Natural killer cell treated with Interleukin-12 subunit alpha and Interleukin-12 subunit beta and Interleukin-15 and Interleukin-18, amount 100 ng/mL, for 72 hours (primary cell): Measurements from ENCODE around the gene VASP. TPM values are rescaled to one million over a fixed set of nuclear protein-coding genes. Genes with fewer than 3 reads are reported as not detected.

Experiments used
- ATAC-seq, 2 donors: fragments of 150-1000 bp; cut with Tn5 transposase in 1 of 2; sonication (Bioruptor Pico), chemical (Tn5 transposase) in 1 of 2; 2 replicates each; pipeline ENCODE4 v1.10.0; 2021
- DNase-seq: peaks from one replicate; pipeline ENCODE4 v3.0.0; 2022; ENCODE audit warnings: low spot score
- H3K27ac Mint-ChIP-seq, 2 donors: 1 replicate in 1 of 2; 2 replicates in 1 of 2; pipeline ENCODE4 v1.8.0; 2022; ENCODE audit warnings: mixed read lengths in 2 of 2, mild to moderate bottlenecking in 1 of 2, moderate library complexity in 1 of 2
- H3K27me3 Mint-ChIP-seq, 2 donors: 1 replicate in 1 of 2; 2 replicates in 1 of 2; pipeline ENCODE4 v1.8.0; 2022; ENCODE audit warnings: mixed read lengths in 2 of 2
- H3K36me3 Mint-ChIP-seq: one replicate; pipeline ENCODE4 v1.8.0; 2022; ENCODE audit warnings: mixed read lengths
- H3K4me1 Mint-ChIP-seq, 2 donors: 1 replicate in 1 of 2; 2 replicates in 1 of 2; pipeline ENCODE4 v1.8.0; 2022; ENCODE audit warnings: low read depth in 2 of 2, mixed read lengths in 2 of 2, mild to moderate bottlenecking in 1 of 2
- H3K4me3 Mint-ChIP-seq: one replicate; pipeline ENCODE4 v1.8.0; 2022; ENCODE audit warnings: mixed read lengths
- H3K9me3 Mint-ChIP-seq: 2 replicates; pipeline ENCODE4 v1.8.0; 2022; ENCODE audit warnings: mixed read lengths
- total RNA-seq, 2 donors: library from RNA; stranded (reverse); gene quantifications; one replicate each; pipeline ENCODE4 v1.2.3, GENCODE V29; 2022

VASP gene
- total RNA-seq, 2 donors from 2014 or later, result 447 to 589 TPM

DNA sequence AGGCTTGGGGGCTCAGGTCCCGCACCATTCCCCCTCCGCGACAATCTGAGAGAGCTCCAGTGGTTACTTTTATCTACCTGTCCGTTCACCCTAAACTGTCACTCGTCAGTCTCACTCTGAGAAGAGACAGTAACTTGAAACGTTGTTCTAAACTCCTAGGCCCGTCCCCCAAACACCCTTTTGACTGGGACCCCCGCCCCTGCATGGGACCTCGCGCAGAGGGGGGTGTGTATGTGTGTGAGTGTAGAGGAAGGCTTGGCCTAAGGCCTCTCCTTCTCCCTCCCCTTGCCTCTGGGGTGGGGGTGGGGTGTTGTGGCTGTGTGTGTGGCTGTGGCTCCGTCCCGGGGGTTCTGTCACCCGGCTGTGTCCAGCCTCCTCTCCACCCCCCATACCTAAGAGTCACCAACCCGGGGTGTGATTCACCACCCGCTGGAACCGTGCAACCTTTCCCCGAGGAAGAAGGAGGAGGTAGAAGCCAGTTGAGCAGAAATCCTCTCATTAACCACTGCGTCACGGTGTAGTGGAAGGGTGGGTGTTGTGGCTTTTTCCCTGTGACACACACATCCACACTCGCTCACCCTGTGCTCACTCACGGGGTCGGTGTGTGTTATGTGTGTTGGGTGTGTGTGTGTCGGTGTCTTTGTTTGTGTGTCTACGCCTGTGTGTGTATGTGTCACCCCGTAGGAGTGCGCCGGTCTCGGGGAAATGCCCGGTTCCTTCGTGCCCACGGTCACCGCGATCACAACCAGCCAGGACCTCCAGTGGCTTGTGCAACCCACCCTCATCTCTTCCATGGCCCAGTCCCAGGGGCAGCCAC lies 37.1 kb upstream of the VASP start:
- H3K4me3 Mint-ChIP-seq, result peak overlapping the region; percentile 93
- DNase-seq, result no peak
- peak overlapping the region; percentile 90 to 93 for H3K27ac Mint-ChIP-seq
- H3K4me1 Mint-ChIP-seq, result peaks cover 39 to 46% of the 10 kb centered on the region in 2 donors
- peaks cover 6 to 7% of the 10 kb centered on the region in 2 donors for H3K27me3 Mint-ChIP-seq
- no peak for ATAC-seq
- H3K9me3 Mint-ChIP-seq, result no peaks in the 10 kb centered on the region
- peaks cover 5% of the 10 kb centered on the region for H3K36me3 Mint-ChIP-seq

- ATAC-seq (no peak), DNase-seq (no peak)
- H3K4me3 Mint-ChIP-seq, result peak overlapping the region; percentile 93
- H3K27ac Mint-ChIP-seq, result peak overlapping the region in 1 of 2 donors; percentile 90
- peaks cover 45 to 50% of the 10 kb centered on the region in 2 donors for H3K4me1 Mint-ChIP-seq
- peaks cover 6 to 7% of the 10 kb centered on the region in 2 donors for H3K27me3 Mint-ChIP-seq
- H3K9me3 Mint-ChIP-seq, result no peaks in the 10 kb centered on the region
- peaks cover 5% of the 10 kb centered on the region for H3K36me3 Mint-ChIP-seq
Measured at GRCh38 chr19:45470762-45471081, 36.6 kb upstream of the VASP start.

DNA sequence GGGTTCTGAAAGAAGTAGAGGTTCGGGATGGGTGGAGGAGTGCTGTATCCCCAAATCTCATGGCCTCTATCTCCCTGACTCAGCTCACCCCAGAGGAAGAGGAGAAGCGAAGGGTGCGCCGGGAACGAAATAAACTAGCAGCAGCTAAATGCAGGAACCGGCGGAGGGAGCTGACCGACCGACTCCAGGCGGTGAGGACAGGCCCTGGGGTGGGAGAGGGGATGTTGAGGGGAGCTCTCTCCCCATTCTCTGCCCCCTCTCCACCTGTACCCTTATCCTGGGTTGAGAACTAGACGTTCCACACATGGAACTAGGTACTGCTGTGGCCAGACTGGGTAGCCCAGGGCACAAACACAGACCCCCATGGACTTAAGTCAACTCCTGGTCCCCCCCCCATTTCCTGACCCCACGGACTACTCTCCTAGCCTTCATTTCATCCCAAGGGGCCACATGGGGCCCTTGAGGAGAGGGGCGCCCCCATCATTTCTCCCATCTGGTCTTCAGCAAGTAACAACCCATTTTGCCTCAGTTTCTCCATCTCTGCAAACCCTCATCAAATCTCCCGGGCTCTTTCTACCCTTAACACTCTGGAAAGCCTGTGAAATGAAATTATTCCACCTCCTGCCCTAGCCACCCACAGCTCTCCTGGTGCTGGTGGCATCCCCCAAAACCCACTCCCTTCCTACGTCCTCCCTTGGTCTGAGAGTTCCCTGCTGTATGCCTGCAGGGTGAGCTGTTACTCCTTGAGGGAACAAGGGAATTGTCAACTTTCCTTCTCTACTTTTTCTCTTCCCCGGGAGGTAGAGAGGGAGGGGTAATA lies 36.0 kb upstream of the VASP start:
- Mint-ChIP-seq H3K27ac (peak overlapping the region; percentile 21 to 30), H3K4me1 (peaks cover 48 to 52% of the 10 kb centered on the region in 2 donors), H3K9me3 (no peaks in the 10 kb centered on the region), H3K4me3 (peak overlapping the region; percentile 30), H3K27me3 (peaks cover 6 to 7% of the 10 kb centered on the region in 2 donors), H3K36me3 (peaks cover 5% of the 10 kb centered on the region)
- no peak for ATAC-seq
- no peak for DNase-seq

DNA sequence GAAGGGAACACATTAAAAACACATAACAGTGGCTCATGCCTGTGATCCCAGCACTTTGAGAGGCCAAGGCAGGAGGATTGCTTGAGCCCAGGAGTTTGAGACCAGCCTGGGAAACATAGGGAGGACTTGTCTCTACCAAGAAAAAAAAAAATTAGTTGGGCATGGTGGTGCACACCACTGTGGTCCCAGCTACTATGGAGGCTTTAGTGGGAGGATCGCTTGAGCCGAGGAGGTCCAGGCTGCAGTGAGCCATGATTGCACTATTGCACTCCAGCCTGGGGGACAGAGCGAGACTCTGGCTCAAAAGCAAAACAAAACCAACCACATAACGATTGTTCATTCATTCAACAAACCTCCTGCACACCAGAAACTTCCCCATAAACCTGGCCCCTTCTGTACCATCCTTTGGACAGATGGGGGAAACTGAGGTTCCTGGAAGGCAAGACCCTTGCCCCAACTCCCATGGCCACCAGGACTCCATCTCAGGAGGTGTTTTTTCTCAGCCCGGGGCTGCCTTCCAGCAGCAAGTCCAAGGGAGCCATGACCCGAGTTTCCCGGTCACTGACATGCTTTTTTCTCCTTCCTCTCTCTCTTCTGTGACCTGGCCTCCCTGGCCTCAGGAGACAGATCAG lies 35.2 kb upstream of the VASP start:
- Mint-ChIP-seq H3K4me1 (peaks cover 51 to 56% of the 10 kb centered on the region in 2 donors), H3K36me3 (peaks cover 5% of the 10 kb centered on the region), H3K4me3 (peak overlapping the region; percentile 30), H3K27ac (peak overlapping the region; percentile 21 to 30), H3K9me3 (no peaks in the 10 kb centered on the region), H3K27me3 (peaks cover 6 to 7% of the 10 kb centered on the region in 2 donors)
- DNase-seq (no peak), ATAC-seq (no peak)

DNA sequence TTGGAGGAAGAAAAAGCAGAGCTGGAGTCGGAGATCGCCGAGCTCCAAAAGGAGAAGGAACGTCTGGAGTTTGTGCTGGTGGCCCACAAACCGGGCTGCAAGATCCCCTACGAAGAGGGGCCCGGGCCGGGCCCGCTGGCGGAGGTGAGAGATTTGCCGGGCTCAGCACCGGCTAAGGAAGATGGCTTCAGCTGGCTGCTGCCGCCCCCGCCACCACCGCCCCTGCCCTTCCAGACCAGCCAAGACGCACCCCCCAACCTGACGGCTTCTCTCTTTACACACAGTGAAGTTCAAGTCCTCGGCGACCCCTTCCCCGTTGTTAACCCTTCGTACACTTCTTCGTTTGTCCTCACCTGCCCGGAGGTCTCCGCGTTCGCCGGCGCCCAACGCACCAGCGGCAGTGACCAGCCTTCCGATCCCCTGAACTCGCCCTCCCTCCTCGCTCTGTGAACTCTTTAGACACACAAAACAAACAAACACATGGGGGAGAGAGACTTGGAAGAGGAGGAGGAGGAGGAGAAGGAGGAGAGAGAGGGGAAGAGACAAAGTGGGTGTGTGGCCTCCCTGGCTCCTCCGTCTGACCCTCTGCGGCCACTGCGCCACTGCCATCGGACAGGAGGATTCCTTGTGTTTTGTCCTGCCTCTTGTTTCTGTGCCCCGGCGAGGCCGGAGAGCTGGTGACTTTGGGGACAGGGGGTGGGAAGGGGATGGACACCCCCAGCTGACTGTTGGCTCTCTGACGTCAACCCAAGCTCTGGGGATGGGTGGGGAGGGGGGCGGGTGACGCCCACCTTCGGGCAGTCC lies 34.5 kb upstream of the VASP start:
- peaks cover 5% of the 10 kb centered on the region for H3K36me3 Mint-ChIP-seq
- peak overlapping the region; percentile 70 for H3K4me3 Mint-ChIP-seq
- ATAC-seq (no peak), DNase-seq (no peak)
- H3K27me3 Mint-ChIP-seq, result peaks cover 6 to 7% of the 10 kb centered on the region in 2 donors
- H3K9me3 Mint-ChIP-seq, result no peaks in the 10 kb centered on the region
- H3K27ac Mint-ChIP-seq, result no peak overlapping the region
- peaks cover 53% of the 10 kb centered on the region in 2 donors for H3K4me1 Mint-ChIP-seq

- no peak overlapping the region for H3K27ac Mint-ChIP-seq
- H3K36me3 Mint-ChIP-seq, result peaks cover 5% of the 10 kb centered on the region
- DNase-seq (no peak), ATAC-seq (no peak)
- no peaks in the 10 kb centered on the region for H3K9me3 Mint-ChIP-seq
- H3K4me3 Mint-ChIP-seq, result no peak overlapping the region
- H3K4me1 Mint-ChIP-seq, result peaks cover 52 to 53% of the 10 kb centered on the region in 2 donors
- peaks cover 6 to 7% of the 10 kb centered on the region in 2 donors for H3K27me3 Mint-ChIP-seq
Measured at GRCh38 chr19:45473367-45473681, 34.0 kb upstream of the VASP start.

DNA sequence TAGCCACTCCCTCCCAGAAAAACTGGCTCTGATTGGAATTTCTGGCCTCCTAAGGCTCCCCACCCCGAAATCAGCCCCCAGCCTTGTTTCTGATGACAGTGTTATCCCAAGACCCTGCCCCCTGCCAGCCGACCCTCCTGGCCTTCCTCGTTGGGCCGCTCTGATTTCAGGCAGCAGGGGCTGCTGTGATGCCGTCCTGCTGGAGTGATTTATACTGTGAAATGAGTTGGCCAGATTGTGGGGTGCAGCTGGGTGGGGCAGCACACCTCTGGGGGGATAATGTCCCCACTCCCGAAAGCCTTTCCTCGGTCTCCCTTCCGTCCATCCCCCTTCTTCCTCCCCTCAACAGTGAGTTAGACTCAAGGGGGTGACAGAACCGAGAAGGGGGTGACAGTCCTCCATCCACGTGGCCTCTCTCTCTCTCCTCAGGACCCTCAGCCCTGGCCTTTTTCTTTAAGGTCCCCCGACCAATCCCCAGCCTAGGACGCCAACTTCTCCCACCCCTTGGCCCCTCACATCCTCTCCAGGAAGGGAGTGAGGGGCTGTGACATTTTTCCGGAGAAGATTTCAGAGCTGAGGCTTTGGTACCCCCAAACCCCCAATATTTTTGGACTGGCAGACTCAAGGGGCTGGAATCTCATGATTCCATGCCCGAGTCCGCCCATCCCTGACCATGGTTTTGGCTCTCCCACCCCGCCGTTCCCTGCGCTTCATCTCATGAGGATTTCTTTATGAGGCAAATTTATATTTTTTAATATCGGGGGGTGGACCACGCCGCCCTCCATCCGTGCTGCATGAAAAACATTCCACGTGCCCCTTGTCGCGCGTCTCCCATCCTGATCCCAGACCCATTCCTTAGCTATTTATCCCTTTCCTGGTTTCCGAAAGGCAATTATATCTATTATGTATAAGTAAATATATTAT lies 33.3 kb upstream of the VASP start:
- H3K27me3 Mint-ChIP-seq, result peaks cover 6 to 7% of the 10 kb centered on the region in 2 donors
- no peak overlapping the region for H3K4me3 Mint-ChIP-seq
- no peak for DNase-seq

GRCh38 chr19:45474606-45475521 lies 32.4 kb upstream of the VASP start:
- Mint-ChIP-seq H3K4me3 (peak overlapping the region; percentile 28), H3K27me3 (peaks cover 6 to 7% of the 10 kb centered on the region in 2 donors), H3K9me3 (no peaks in the 10 kb centered on the region), H3K27ac (peak overlapping the region; percentile 26 to 81), H3K4me1 (peaks cover 53 to 55% of the 10 kb centered on the region in 2 donors), H3K36me3 (peaks cover 5% of the 10 kb centered on the region)
- DNase-seq (no peak), ATAC-seq (no peak)

More for the DNA sequence above, 33.3 kb upstream of the VASP start:
- ATAC-seq, result no peak
- Mint-ChIP-seq H3K36me3 (peaks cover 5% of the 10 kb centered on the region), H3K9me3 (no peaks in the 10 kb centered on the region), H3K27ac (peak overlapping the region in 1 of 2 donors; percentile 58), H3K4me1 (peaks cover 52% of the 10 kb centered on the region in 2 donors)

DNA sequence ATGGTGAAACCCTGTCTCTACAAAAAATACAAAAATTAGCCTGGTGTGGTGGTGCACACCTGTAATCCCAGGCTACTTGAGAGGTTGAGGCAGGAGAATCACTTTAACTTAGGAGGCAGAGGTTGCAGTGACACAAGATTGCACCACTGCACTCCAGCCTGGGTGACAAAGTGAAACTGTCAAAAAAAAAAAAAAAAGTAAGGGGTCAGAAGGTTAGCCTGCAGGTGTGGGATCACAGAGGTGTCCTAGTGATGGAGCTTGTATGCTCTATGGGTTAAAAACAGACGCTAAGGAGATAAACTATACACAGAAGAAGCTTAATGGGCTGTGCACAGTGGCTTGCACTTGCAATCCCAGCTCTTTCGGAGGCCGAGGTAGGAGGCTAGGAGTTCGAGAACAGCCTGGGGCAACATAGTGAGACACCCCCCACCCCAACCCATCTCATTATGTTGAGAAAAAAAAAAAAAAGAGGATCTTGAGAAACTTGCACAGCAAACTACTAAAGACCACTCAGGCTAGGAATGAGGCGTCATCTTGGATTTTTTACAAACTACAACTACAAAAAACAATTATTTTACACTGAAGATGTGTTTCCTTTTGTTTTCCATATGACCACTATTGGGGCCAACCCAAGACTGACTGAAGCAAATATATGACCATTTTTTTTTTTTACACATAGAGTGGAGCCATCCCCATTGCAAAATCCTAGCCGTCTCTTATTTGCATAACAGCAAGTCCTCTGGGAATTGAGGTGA lies 31.6 kb upstream of the VASP start:
- ATAC-seq (no peak), DNase-seq (no peak)
- Mint-ChIP-seq H3K4me1 (peaks cover 49 to 53% of the 10 kb centered on the region in 2 donors), H3K4me3 (no peak overlapping the region), H3K27ac (peak overlapping the region; percentile 57 to 81), H3K9me3 (no peaks in the 10 kb centered on the region), H3K36me3 (peaks cover 5% of the 10 kb centered on the region), H3K27me3 (peaks cover 6 to 7% of the 10 kb centered on the region in 2 donors)

- H3K4me1 Mint-ChIP-seq, result peaks cover 48 to 53% of the 10 kb centered on the region in 2 donors
- no peak for ATAC-seq
- H3K36me3 Mint-ChIP-seq, result peaks cover 5% of the 10 kb centered on the region
- no peak for DNase-seq
- peaks cover 6 to 7% of the 10 kb centered on the region in 2 donors for H3K27me3 Mint-ChIP-seq
- no peaks in the 10 kb centered on the region for H3K9me3 Mint-ChIP-seq
- peak overlapping the region; percentile 53 for H3K4me3 Mint-ChIP-seq
- peak overlapping the region; percentile 57 to 81 for H3K27ac Mint-ChIP-seq
Measured at GRCh38 chr19:45476304-45476703, 31.0 kb upstream of the VASP start.

DNA sequence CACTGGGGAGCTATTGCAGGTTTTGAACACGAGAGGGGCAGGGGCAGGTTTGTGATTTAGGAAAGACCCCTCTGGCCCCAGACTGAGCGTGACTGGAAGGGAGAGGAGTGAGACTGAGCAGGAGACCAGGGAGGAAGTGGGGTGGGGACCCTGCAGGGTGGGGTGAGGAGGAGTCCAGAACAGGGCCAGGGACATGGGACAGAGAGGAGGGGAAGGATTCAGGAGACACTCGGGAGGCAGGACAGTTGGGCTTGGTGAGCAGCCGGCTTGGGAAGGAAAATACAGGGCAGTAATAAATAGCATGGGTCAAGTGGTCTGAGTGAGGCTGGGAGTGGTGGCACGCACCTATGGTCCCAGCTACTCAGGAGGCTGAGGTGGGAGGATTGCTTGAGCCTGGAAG lies 30.1 kb upstream of the VASP start:
- Mint-ChIP-seq H3K36me3 (peaks cover 5% of the 10 kb centered on the region), H3K27ac (peak overlapping the region; percentile 57 to 81), H3K4me1 (peaks cover 44 to 53% of the 10 kb centered on the region in 2 donors), H3K9me3 (no peaks in the 10 kb centered on the region), H3K4me3 (peak overlapping the region; percentile 84), H3K27me3 (peaks cover 3 to 7% of the 10 kb centered on the region in 2 donors)
- no peak for ATAC-seq
- no peak for DNase-seq
